HG03342 (cell line): ENCODE data around the gene TMEM86A.

Source experiments
- ATAC-seq: cut with Tn5 transposase; IDR thresholded peaks from one replicate; pipeline ENCODE4 v1.9.1; 2021; ENCODE audit warnings: mild to moderate bottlenecking, moderate library complexity; ENCODE audit not compliant: unreplicated experiment

Gene TMEM86A

GRCh38 chr11:18699848-18700261, 1.3 kb downstream of the TMEM86A start:
- no peak for ATAC-seq

GRCh38 chr11:18700375-18700774, 1.8 kb downstream of the TMEM86A start:
- ATAC-seq: no peak

GRCh38 chr11:18700872-18701271, 2.3 kb downstream of the TMEM86A start:
- ATAC-seq: no peak

GRCh38 chr11:18701614-18702216, 3.1 kb downstream of the TMEM86A start:
- ATAC-seq: no peak

GRCh38 chr11:18703001-18703763, 4.6 kb downstream of the TMEM86A start:
- ATAC-seq: no peak

- ATAC-seq: no peak
These were observed 5.6 kb downstream of the TMEM86A start for GRCh38 chr11:18704045-18704645.

- no peak for ATAC-seq
These were observed 6.1 kb downstream of the TMEM86A start for GRCh38 chr11:18704698-18705097.

GRCh38 chr11:18705651-18706281, 7.2 kb downstream of the TMEM86A start:
- ATAC-seq: no peak

- peak; percentile 63 for ATAC-seq
These were observed 8.0 kb downstream of the TMEM86A start for GRCh38 chr11:18706330-18707243.

GRCh38 chr11:18707811-18708340, 9.3 kb downstream of the TMEM86A start:
- no peak for ATAC-seq

- no peak for ATAC-seq
These were observed 10.8 kb downstream of the TMEM86A start for GRCh38 chr11:18709414-18709813.

- no peak for ATAC-seq
These were observed 12.0 kb downstream of the TMEM86A start for GRCh38 chr11:18710545-18710944.

GRCh38 chr11:18713646-18714442, 15.3 kb downstream of the TMEM86A start:
- no peak for ATAC-seq

GRCh38 chr11:18714443-18714780, 15.8 kb downstream of the TMEM86A start:
- ATAC-seq: no peak

- ATAC-seq: no peak
These were observed 16.9 kb downstream of the TMEM86A start for GRCh38 chr11:18715476-18715875.

GRCh38 chr11:18720091-18720807, 21.7 kb downstream of the TMEM86A start:
- no peak for ATAC-seq

- ATAC-seq: peak; percentile 65
These were observed 22.4 kb downstream of the TMEM86A start for GRCh38 chr11:18720808-18721560.

GRCh38 chr11:18721561-18722292, 23.1 kb downstream of the TMEM86A start:
- ATAC-seq: peak; percentile 69
